GM23248 (cell line): Measurements from ENCODE around the gene PIR. TPM values are rescaled to one million over a fixed set of nuclear protein-coding genes. Genes with fewer than 3 reads are reported as not detected.

ENCODE experiments used
- DNase-seq: peaks from one replicate; pipeline ENCODE4 v3.0.0-alpha.2; 2015
- H2AFZ ChIP-seq: fragments of 200-600 bp; sonication (generic); 2 replicates; pipeline ENCODE4 v1.6.1; 2016; ENCODE audit warnings: antibody characterized with exemption
- H3F3A ChIP-seq: fragments of 200-600 bp; sonication (generic); 2 replicates; pipeline ENCODE4 v1.6.1; 2016; ENCODE audit warnings: mild to moderate bottlenecking, antibody characterized with exemption, mixed run types; ENCODE audit not compliant: insufficient read depth
- H3K27ac ChIP-seq: fragments of 200-600 bp; sonication (generic); 2 replicates; pipeline ENCODE4 v1.5.1; 2016; ENCODE audit warnings: mild to moderate bottlenecking
- H3K27me3 ChIP-seq: fragments of 200-600 bp; sonication (generic); replicated peaks from 2 replicates; pipeline ENCODE4 v1.6.1; 2016; ENCODE audit warnings: mild to moderate bottlenecking; ENCODE audit not compliant: insufficient read depth
- H3K36me3 ChIP-seq: fragments of 200-600 bp; sonication (generic); 2 replicates; pipeline ENCODE4 v1.6.1; 2016; ENCODE audit warnings: low read depth, mild to moderate bottlenecking
- H3K4me1 ChIP-seq: fragments of 200-600 bp; sonication (generic); 2 replicates; pipeline ENCODE4 v1.6.1; 2016; ENCODE audit warnings: mild to moderate bottlenecking; ENCODE audit not compliant: insufficient read depth
- H3K4me2 ChIP-seq: fragments of 200-600 bp; sonication (generic); one replicate; pipeline ENCODE4 v1.6.1; 2016; ENCODE audit warnings: mild to moderate bottlenecking; ENCODE audit not compliant: unreplicated experiment
- H3K4me3 ChIP-seq: fragments of 200-600 bp; sonication (generic); 2 replicates; pipeline ENCODE4 v1.5.1; 2016; ENCODE audit warnings: mild to moderate bottlenecking
- H3K79me2 ChIP-seq: fragments of 200-600 bp; sonication (generic); 2 replicates; pipeline ENCODE4 v1.6.1; 2016; ENCODE audit warnings: mild to moderate bottlenecking; ENCODE audit not compliant: insufficient read depth
- H3K9ac ChIP-seq: fragments of 200-600 bp; sonication (generic); 2 replicates; pipeline ENCODE4 v1.6.1; 2016; ENCODE audit warnings: mild to moderate bottlenecking
- H3K9me2 ChIP-seq: fragments of 200-600 bp; sonication (generic); 2 replicates; pipeline ENCODE4 v1.6.1; 2016; ENCODE audit warnings: mixed run types, mild to moderate bottlenecking, moderate library complexity; ENCODE audit not compliant: insufficient read depth
- H3K9me3 ChIP-seq: fragments of 200-600 bp; sonication (generic); one replicate; pipeline ENCODE4 v1.6.1; 2017; ENCODE audit warnings: low read depth
- H4K20me1 ChIP-seq: fragments of 200-600 bp; sonication (generic); 2 replicates; pipeline ENCODE4 v1.6.0; 2016; ENCODE audit not compliant: insufficient read depth
- EZH2 ChIP-seq: fragments of 200-600 bp; sonication (generic); IDR thresholded peaks from 2 replicates; pipeline ENCODE4 v1.6.1; 2018; ENCODE audit warnings: antibody characterized with exemption, mild to moderate bottlenecking; ENCODE audit not compliant: insufficient read depth, poor library complexity, severe bottlenecking
- EZH2phosphoT487 ChIP-seq: fragments of 200-600 bp; sonication (generic); IDR thresholded peaks from 2 replicates; pipeline ENCODE4 v1.6.1; 2018; ENCODE audit warnings: antibody characterized with exemption, moderate library complexity, mild to moderate bottlenecking, low read depth; ENCODE audit not compliant: insufficient read depth
- WGBS, 2 experiments: methylation state at CpG; one replicate each; pipeline ENCODE4 v1.1.6; 2015 to 2017; ENCODE audit warnings: low lambda C conversion rate in 2 of 2, low coverage in 1 of 2; ENCODE audit errors: missing lambda C conversion rate in 2 of 2; 5-methylcytosine and 5-hydroxymethylcytosine counted together
- in situ Hi-C: fragments of 300-500 bp; cut with MboI; formaldehyde crosslinking; loops from 2 replicates; pipeline ENCODE4 v1.15.0; 2020
- polyA plus RNA-seq: library from polyadenylated mRNA; unstranded; fragments of >200 nt; fragmentation: Nextera tagmentation; extraction: Ambion mirVana; gene quantifications from 2 replicates; pipeline ENCODE4 v1.2.1, GENCODE V29; 2016
- total RNA-seq: library from RNA; depleted of rRNA; stranded (reverse); fragments of >200 nt; shearing (Covaris generic); gene quantifications from 2 replicates; pipeline ENCODE4 v1.2.3, GENCODE V29; 2014

Gene PIR
- total and polyA plus RNA-seq, 2 experiments from 2014 or later, result 1.7 to 5.9 TPM

DNA sequence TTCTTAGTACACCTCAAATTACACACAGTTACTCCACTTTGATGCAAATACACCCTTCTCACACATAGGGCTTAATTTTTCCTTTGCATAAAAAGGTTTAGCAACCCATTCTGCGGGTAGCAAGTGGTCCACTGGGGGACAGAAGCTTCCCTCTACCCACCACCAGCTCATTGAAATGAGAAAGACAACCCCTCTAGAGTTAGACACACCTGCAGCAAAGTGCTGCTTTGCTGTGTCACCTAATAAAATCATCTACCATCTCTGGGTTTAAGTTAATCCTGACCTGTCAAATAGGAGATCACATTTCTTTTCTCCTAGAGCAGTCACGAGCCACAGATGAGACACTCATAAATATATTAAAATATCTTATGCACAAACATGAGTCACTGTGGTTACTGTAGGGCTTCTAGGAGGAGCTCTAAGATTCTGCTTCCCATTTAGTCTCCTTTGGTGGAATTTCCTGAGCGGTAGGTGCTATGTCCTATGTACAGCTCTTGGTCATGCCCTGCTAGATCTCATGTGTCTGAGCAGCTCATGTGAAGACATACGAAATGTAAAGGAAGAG is 19.4 kb upstream of the PIR start:
- no peaks in the 10 kb centered on the region for H3K9me2 ChIP-seq
- H3K27me3 ChIP-seq, result no peaks in the 10 kb centered on the region
- no peaks in the 10 kb centered on the region for H3F3A ChIP-seq
- no peak overlapping the region for H3K9ac ChIP-seq
- WGBS, 2 experiments, result 57 to 60% methylated on average over 4 of the region's 4 CpGs
- H3K36me3 ChIP-seq, result no peaks in the 10 kb centered on the region
- H2AFZ ChIP-seq, result no peak overlapping the region
- no peak overlapping the region for H3K4me3 ChIP-seq
- no peaks in the 10 kb centered on the region for H3K79me2 ChIP-seq
- in situ Hi-C loops, result no loop called here
- no peak overlapping the region for H3K4me2 ChIP-seq
- H3K4me1 ChIP-seq, result no peaks in the 10 kb centered on the region
- no peaks in the 10 kb centered on the region for H3K9me3 ChIP-seq
- DNase-seq, result peak; percentile 3
- H3K27ac ChIP-seq, result no peak overlapping the region
- TF ChIP-seq EZH2, result no peak
- no peak for TF ChIP-seq EZH2phosphoT487
- H4K20me1 ChIP-seq, result no peaks in the 10 kb centered on the region

DNA sequence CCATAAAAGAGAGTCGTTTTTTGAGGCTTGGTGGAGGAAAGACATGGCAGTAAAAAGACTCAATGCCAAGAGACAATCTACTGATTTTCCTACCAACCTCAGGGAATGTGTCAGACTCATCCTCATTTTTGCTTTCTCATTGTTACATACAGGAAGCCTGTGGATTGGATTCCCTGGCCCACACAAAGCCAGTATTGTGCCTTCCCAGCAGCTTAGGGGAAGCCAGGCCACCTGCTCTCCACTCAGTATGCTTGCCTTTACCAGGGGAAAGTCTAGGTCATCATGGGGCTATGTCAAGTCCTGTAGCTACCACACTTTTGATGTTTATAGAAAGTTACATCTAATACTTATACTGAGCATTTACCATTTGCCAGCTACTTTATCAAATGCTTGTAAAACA is 18.4 kb upstream of the PIR start:
- H3K4me3 ChIP-seq, result no peak overlapping the region
- no peaks in the 10 kb centered on the region for H3K4me1 ChIP-seq
- H3K27me3 ChIP-seq, result no peaks in the 10 kb centered on the region
- H4K20me1 ChIP-seq, result no peaks in the 10 kb centered on the region
- DNase-seq, result no peak
- 8 to 21% methylated on average over 1 of the region's 1 CpG for WGBS, 2 experiments
- no peak overlapping the region for H3K4me2 ChIP-seq
- H3K9ac ChIP-seq, result no peak overlapping the region
- no peaks in the 10 kb centered on the region for H3K9me2 ChIP-seq
- H3K9me3 ChIP-seq, result no peaks in the 10 kb centered on the region
- in situ Hi-C loops, result no loop called here
- TF ChIP-seq EZH2, result no peak
- TF ChIP-seq EZH2phosphoT487, result no peak
- H3K27ac ChIP-seq, result no peak overlapping the region
- no peaks in the 10 kb centered on the region for H3F3A ChIP-seq
- H3K36me3 ChIP-seq, result no peaks in the 10 kb centered on the region
- no peaks in the 10 kb centered on the region for H3K79me2 ChIP-seq
- H2AFZ ChIP-seq, result no peak overlapping the region

DNA sequence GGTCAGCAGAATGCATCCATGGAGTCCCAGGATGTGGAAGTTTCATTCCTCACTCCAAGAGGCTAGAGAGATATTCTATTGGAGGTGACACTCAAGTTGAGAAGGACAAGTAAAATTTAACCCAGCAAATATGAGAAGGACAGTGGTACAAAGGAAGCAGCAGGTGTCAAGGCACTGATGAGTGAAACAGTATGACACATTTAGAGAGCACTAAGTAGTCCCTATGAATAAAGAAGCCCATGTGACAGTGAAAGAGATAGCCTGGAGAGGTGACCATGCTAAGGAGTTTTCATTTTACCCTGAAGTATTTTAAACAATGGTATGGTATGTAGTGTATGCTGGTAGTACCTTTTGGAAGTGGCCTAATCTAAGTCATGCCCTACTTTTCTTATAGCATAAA is 16.7 kb upstream of the PIR start:
- no peaks in the 10 kb centered on the region for H3K36me3 ChIP-seq
- H3K79me2 ChIP-seq, result no peaks in the 10 kb centered on the region
- no peak overlapping the region for H2AFZ ChIP-seq
- TF ChIP-seq EZH2phosphoT487 (no peak), EZH2 (no peak)
- DNase-seq, result no peak
- in situ Hi-C loops, result no loop called here
- no peak overlapping the region for H3K9ac ChIP-seq
- H3K9me2 ChIP-seq, result no peaks in the 10 kb centered on the region
- no peaks in the 10 kb centered on the region for H3K9me3 ChIP-seq
- no peaks in the 10 kb centered on the region for H3K4me1 ChIP-seq
- H3K4me2 ChIP-seq, result no peak overlapping the region
- H3K27me3 ChIP-seq, result no peaks in the 10 kb centered on the region
- no peak overlapping the region for H3K27ac ChIP-seq
- H3K4me3 ChIP-seq, result no peak overlapping the region
- no peaks in the 10 kb centered on the region for H4K20me1 ChIP-seq
- no peaks in the 10 kb centered on the region for H3F3A ChIP-seq

DNA sequence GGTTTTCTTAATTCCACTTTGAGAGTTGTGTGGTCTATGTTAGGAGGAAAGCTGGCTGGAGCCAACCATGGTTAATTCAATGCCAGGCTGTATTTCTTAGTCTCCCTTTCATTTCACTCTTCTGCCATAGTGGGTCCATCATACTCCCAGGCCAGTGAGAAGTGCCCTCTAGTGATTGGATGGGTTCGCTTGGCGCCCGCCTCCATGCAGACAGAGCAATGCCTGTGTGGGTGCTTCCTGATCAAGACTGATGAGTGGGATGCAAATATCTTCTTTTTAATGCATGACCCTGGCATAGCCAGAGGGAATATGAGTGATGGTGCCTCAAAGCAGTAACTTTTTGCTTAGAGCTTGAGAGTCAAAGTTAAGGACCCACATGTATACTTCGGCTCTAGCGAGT is 13.9 kb upstream of the PIR start:
- Histone ChIP-seq H3K9me3 (no peaks in the 10 kb centered on the region), H3K9me2 (no peaks in the 10 kb centered on the region), H3K27me3 (no peaks in the 10 kb centered on the region; the same call in 1 of the 2 replicates), H3F3A (no peaks in the 10 kb centered on the region), H3K4me3 (no peak overlapping the region), H4K20me1 (no peaks in the 10 kb centered on the region), H3K36me3 (no peaks in the 10 kb centered on the region), H3K27ac (no peak overlapping the region), H3K9ac (no peak overlapping the region), H3K4me2 (no peak overlapping the region), H3K79me2 (no peaks in the 10 kb centered on the region), H2AFZ (no peak overlapping the region), H3K4me1 (no peaks in the 10 kb centered on the region)
- no peak for DNase-seq
- 89 to 92% methylated on average over 5 of the region's 5 CpGs for WGBS, 2 experiments
- in situ Hi-C loops, result no loop called here
- no peak for TF ChIP-seq EZH2phosphoT487
- TF ChIP-seq EZH2, result no peak

DNA sequence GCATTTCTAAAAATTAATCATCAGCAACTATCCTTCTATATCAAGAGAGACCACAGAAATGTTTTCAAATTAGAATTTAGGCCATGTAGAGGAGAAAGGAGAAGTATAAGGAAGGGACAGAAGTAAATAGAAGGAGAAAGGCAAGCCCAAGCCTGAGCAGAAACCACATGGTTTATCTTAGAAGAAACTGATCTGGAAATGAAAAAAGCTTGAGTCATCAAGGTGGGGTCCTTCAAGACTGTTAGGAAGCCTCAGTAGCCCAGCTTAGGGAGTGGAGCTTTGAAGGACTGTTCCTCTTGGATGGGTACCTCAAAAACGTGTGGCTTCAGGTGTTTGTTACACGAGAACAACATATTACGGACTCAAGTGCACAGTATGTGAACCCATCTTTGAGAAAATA is 12.0 kb upstream of the PIR start:
- in situ Hi-C loops, result no loop called here
- no peaks in the 10 kb centered on the region for H3K9me3 ChIP-seq

More for the DNA sequence above, 12.0 kb upstream of the PIR start:
- Histone ChIP-seq H3K4me2 (no peak overlapping the region), H3K9me2 (no peaks in the 10 kb centered on the region), H3K79me2 (no peaks in the 10 kb centered on the region), H3K9ac (no peak overlapping the region), H3F3A (no peaks in the 10 kb centered on the region), H3K27ac (no peak overlapping the region), H3K27me3 (no peaks in the 10 kb centered on the region; the same call in 1 of the 2 replicates), H3K4me1 (no peaks in the 10 kb centered on the region), H3K4me3 (no peak overlapping the region), H4K20me1 (no peaks in the 10 kb centered on the region), H2AFZ (no peak overlapping the region), H3K36me3 (no peaks in the 10 kb centered on the region)
- WGBS, 2 experiments, result 68 to 73% methylated on average over 3 of the region's 3 CpGs
- no peak for TF ChIP-seq EZH2phosphoT487
- no peak for TF ChIP-seq EZH2
- no peak for DNase-seq
